Stimulated activated CD4-positive, alpha-beta T cell treated with anti-CD3 and anti-CD28 coated beads, Interleukin-4, amount 100 ng/mL, for 1 hour (primary cell): ENCODE measurements around the gene TIAM1.
A peak's percentile ranks its signal among the peaks of the same experiment; 100 is the strongest.

Experiments used
- DNase-seq: peaks from one replicate; pipeline ENCODE4 v3.0.0-alpha.2; 2020

TIAM1 gene

GRCh38 chr21:31194510-31195293 lies 149.4 kb downstream of the TIAM1 start:
- no peak for DNase-seq

DNA sequence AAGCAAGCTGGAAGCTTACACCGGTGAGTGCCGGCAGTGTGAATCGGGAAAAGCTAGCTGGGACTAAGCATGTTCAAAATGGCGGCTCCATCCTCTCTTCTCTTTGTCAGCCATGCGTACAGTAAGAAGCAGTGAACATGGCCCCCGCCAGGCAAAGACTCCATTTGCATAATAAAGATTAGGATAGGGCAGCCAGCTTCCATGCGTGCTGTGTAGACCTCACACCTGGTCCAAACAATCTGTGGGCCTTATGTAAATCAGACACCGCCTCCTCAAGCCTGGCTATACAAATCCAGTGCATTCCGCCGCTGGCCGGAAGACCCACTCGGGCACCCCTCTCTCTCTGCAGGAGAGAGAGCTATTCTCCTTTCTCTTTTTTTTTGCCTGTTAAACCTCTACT lies 150.3 kb downstream of the TIAM1 start:
- DNase-seq = no peak

- no peak for DNase-seq
Measured at GRCh38 chr21:31191553-31191952, 152.5 kb downstream of the TIAM1 start.

GRCh38 chr21:31190516-31190915 lies 153.5 kb downstream of the TIAM1 start:
- no peak for DNase-seq

DNA sequence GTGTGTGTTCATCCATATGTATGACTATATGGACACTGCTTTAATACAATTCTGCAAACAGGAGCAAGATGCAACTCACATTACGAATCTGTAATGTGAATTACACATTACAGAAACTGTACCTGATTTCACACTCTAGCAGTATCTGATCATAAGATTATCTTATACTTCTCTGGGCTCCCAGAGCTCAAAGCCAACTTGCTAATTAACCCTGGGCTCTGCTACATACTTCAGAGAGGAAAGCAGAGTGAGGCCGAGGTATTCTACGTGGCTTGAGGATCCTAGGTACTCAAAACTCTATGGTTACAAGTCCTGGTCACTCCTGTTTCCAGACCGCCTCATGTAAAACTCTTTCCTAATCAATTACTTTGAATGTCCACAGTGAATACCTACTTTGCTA lies 156.6 kb downstream of the TIAM1 start:
- no peak for DNase-seq

- no peak for DNase-seq
Measured at GRCh38 chr21:31186916-31187315, 157.1 kb downstream of the TIAM1 start.

DNA sequence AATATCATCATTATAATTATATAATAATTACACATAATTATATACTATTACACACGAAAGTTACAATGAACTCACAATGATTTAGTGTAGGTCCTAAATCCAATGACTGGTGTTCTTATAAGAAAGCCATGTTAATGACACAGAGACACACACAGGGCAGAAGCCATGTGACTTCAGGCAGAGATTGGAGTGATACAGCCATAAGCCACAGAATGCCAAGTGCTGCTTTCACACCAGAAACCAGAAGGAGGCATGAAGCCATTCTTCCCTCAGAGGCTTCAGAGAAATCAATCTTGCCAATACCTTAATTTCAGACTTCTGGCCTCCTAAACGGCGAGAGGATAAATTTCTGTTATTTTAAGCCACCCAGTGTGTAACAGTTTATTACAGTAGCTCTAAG lies 158.4 kb downstream of the TIAM1 start:
- no peak for DNase-seq

DNA sequence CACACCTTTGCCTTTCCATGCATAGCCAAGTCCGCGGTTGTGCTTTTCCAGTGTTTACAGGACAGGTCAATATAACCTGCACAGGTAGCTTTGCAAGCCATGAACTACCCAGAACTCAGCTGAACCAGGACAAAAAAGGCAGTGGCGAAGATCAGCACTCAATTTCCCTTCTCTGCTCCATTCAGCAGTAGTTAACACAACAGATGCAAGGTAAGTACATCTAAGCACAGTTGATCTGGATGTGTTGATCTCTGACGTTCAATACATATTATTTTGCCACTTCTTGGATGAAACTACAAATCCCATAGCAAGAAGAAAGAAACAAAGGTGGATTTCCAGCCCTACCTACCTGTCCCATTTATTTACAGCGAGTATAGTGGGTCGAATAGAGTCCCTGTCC lies 159.2 kb downstream of the TIAM1 start:
- no peak for DNase-seq

DNA sequence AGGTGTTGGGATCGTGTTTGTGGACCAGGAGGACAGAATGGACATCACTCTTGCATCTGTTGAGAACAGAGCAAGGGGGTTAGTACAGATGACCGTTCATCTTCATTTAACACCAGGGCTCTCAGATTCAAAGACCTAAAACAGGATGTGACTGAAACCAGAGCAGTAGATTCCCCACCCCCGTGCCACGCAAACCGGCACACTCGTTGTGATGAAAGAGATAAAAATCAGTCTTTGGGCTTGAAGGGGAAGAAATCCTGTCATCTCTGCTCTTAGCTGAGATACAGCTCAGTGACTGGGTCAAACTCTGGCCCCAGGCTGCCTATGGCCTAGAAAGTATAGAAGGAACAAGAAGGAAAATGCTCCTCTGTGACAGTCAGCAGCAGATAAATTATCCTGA lies 159.6 kb downstream of the TIAM1 start:
- peak; percentile 79 for DNase-seq

DNA sequence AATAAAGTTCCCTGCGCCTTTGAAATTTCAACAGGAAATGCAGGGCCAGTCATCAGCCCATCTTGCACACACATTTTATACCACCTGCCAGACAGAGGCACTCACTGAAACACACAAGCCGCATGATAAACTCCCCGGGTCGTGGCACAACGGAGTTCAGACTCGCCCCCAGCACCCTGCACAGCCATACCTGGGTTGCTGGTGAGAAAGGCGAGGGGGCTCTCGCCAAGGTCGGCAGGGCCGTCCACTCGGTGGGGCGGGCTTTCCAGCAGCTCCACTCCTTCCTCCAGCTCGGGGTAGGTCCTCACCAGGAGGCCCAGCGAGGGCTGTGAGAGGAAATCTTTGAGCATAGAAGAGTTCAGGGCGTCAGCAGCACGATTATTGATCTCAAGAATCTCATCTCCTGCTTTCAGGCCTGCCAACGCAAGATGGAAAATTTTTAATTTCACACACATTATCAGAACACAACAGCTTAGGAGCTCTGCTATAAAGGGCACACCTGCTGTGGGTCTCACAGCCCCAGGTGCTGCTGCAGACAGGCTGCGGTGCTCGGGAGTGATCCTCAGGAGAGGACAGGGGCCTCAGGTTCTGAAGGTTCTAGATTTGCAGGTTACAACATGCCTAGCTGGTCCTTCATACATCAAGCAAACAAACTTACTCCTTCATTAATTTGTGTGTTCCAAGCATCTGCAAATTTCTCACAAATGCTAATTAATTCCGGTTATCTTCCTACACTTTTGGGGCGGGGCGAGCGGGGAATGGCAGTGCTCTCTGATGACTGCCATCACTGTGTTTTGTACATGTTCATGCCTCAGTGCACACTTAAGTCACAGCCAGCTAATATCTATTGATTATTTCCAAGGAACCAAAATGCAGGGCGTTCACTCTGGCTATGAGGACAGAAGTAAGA lies 161.6 kb downstream of the TIAM1 start:
- peak; percentile 70 for DNase-seq

GRCh38 chr21:31181082-31181750 lies 162.8 kb downstream of the TIAM1 start:
- DNase-seq = no peak

- DNase-seq = no peak
Measured at GRCh38 chr21:31180256-31181081, 163.6 kb downstream of the TIAM1 start.

DNA sequence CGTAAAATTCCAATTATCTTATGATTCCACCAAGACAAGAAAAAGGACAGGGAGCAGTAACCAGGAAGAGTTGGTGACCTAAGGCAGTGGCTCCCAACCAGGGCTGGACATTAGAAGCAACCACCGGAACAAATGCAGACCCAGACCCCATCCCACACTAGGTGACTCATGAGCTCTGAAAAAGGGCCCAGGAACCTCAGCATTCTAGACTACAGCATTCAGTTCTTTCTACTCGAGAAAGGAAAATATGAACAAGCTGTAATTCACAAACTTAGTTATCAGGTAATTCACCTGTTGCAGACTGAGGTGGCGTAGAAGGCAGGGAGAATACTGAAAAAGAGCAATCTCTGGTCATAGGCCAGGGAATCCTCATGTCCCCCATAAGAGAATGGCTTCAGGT lies 167.3 kb downstream of the TIAM1 start:
- DNase-seq = no peak

- DNase-seq = no peak
Measured at GRCh38 chr21:31176080-31176551, 167.9 kb downstream of the TIAM1 start.

DNA sequence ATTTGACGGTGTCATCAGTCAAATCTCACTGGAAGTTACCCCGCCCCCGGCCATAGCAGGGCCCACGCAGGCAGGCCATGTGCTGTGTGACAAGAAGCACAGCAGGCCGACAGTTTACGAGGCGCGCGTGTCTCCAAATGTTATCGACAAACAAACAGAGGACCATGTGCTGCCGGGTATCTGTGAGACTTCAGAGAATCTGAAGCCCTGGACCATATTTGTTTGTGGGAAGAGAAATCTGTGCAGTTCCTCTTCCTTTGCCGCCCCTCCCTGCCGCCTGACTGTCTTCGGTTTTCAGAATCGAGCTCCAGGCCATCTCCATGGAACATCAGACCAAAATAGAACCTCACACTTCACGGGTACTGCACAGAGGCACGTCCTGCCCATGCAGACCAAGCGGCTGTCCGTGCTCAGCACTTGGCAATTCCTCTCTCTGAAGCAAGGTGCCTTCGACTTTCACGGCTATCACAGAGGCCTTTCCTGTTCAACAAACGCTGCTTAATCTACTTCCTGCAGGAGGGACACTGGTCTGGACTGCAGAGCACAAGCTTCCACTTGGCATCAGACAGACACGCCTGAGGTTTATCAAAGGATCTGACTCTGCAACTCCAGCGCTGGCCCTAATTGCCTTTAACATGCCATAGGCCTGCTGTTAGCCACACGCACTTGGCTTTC lies 170.0 kb downstream of the TIAM1 start:
- DNase-seq = peak; percentile 69

DNA sequence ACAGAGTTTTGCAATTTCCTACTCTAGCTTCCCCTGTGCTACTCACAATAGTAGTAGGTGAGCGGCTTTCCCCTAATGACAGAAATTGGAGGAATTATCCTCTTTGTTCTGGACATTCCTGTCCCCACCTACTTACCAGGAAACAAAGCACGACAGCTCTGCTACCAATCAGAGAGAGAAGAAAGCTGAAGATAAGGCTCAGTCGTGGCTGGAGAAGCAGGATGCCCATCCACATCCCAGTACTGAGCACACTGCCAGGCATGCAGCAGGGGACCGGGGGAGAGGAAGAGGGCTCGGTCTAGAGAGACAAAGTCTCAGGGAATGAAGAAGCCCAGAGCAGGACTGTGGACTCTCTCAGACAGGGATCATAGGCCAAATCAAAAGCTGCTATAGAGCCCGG lies 171.7 kb downstream of the TIAM1 start:
- no peak for DNase-seq

GRCh38 chr21:31164713-31165694 lies 179.1 kb downstream of the TIAM1 start:
- DNase-seq = no peak

DNA sequence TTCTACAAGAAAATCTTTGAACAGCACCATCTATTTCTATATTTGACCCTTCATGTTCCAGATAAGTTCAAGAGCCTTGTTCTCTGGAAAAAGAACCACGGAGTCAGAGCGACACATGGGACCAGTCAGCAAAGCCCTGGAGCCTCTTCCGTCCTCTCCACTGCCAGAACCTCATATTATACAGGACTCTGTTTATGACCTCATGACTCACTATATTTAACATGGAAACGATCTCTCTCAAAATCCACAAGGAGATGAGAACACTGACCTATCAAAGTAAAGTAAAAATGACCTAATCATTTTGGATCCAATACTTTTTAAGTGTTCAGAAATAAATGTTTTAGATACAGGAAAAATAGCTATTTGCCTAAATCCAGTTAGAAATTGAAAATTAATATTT lies 181.2 kb downstream of the TIAM1 start:
- DNase-seq = no peak

GRCh38 chr21:31162079-31162699 lies 181.9 kb downstream of the TIAM1 start:
- DNase-seq = no peak

DNA sequence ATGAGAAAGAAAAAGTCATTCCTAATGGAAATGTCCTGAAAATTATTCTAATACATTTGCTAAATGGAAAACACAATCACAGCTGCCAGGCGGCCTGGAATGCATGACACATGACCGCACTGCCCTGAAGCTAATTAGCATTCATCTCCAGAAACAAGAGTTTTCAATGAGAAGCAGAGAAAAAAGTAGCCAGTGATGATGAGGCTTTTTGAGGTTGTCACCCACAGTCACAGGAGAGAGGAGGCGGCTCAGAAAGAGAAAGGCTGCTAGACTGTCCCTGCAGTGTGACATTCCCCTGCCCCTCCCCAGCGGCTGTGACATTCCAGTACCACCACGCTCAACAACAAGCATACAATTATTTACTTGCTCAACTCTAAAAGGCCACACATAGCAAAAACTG lies 182.9 kb downstream of the TIAM1 start:
- DNase-seq = peak; percentile 31
